ENCODE results near the gene NDUFS4. TPM values are rescaled to one million over a fixed set of nuclear protein-coding genes. Genes with fewer than 3 reads are reported as not detected.

NDUFS4 gene
- total RNA-seq, 2 donors from 2014 or later, result 87.3 to 97.2 TPM

GRCh38 chr5:53549792-53550191, 10.6 kb upstream of the NDUFS4 start:
- intact Hi-C loops (cut with DNase I), result loop anchor here (10.0 kb wide), 1 partner anchor 675 kb away; no protein-coding TSS in a partner anchor
- Histone ChIP-seq H3K4me3 (no peak overlapping the region), H3K27ac (no peak overlapping the region), H3K36me3 (no peaks in the 10 kb centered on the region), H3K27me3 (replicated peaks; ENCODE audit: insufficient read depth) (no peaks in the 10 kb centered on the region), H3K4me1 (replicated peaks) (no peaks in the 10 kb centered on the region), H3K9me3 (no peaks in the 10 kb centered on the region)
- WGBS, result 97% methylated on average over 2 of the region's 2 CpGs
- no peak for TF ChIP-seq POLR2A (IDR thresholded peaks at IDR 0.05)
- no peak for TF ChIP-seq POLR2AphosphoS5 (IDR thresholded peaks at IDR 0.05)
- TF ChIP-seq, protein P1, sequence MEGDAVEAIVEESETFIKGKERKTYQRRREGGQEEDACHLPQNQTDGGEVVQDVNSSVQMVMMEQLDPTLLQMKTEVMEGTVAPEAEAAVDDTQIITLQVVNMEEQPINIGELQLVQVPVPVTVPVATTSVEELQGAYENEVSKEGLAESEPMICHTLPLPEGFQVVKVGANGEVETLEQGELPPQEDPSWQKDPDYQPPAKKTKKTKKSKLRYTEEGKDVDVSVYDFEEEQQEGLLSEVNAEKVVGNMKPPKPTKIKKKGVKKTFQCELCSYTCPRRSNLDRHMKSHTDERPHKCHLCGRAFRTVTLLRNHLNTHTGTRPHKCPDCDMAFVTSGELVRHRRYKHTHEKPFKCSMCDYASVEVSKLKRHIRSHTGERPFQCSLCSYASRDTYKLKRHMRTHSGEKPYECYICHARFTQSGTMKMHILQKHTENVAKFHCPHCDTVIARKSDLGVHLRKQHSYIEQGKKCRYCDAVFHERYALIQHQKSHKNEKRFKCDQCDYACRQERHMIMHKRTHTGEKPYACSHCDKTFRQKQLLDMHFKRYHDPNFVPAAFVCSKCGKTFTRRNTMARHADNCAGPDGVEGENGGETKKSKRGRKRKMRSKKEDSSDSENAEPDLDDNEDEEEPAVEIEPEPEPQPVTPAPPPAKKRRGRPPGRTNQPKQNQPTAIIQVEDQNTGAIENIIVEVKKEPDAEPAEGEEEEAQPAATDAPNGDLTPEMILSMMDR (IDR thresholded peaks at IDR 0.05), result no peak
- DNase-seq (ENCODE audit: low spot score), result no peak

- H3K4me1 ChIP-seq (replicated peaks), result no peaks in the 10 kb centered on the region
- 53% methylated on average over 3 of the region's 3 CpGs for WGBS
- intact Hi-C loops (cut with DNase I), result loop anchor here (10.0 kb wide), 1 partner anchor 672 kb away; no protein-coding TSS in a partner anchor
- TF ChIP-seq POLR2AphosphoS5 (IDR thresholded peaks at IDR 0.05), result no peak
- TF ChIP-seq POLR2A (IDR thresholded peaks at IDR 0.05), result no peak
- TF ChIP-seq, protein P1 (IDR thresholded peaks at IDR 0.05), result no peak
- H3K9me3 ChIP-seq, result no peaks in the 10 kb centered on the region
- peaks cover 2% of the 10 kb centered on the region for H3K27me3 ChIP-seq (replicated peaks; ENCODE audit: insufficient read depth)
- H3K36me3 ChIP-seq, result no peaks in the 10 kb centered on the region
- H3K4me3 ChIP-seq, result no peak overlapping the region
- no peak overlapping the region for H3K27ac ChIP-seq
- no peak for DNase-seq (ENCODE audit: low spot score)
Measured at GRCh38 chr5:53552561-53552960, 7.9 kb upstream of the NDUFS4 start.

- H3K36me3 ChIP-seq, result no peaks in the 10 kb centered on the region
- no peaks in the 10 kb centered on the region for H3K4me1 ChIP-seq (replicated peaks)
- no peak overlapping the region for H3K4me3 ChIP-seq
- no peak for DNase-seq (ENCODE audit: low spot score)
- H3K9me3 ChIP-seq, result no peaks in the 10 kb centered on the region
- peaks cover 2% of the 10 kb centered on the region for H3K27me3 ChIP-seq (replicated peaks; ENCODE audit: insufficient read depth)
- intact Hi-C loops (cut with DNase I), result loop anchor here (10.0 kb wide), 1 partner anchor 670 kb away; no protein-coding TSS in a partner anchor
- H3K27ac ChIP-seq, result no peak overlapping the region
- no peak for TF ChIP-seq POLR2A (IDR thresholded peaks at IDR 0.05)
- no peak for TF ChIP-seq POLR2AphosphoS5 (IDR thresholded peaks at IDR 0.05)
- TF ChIP-seq, protein P1 (IDR thresholded peaks at IDR 0.05), result no peak
- 89% methylated on average over 3 of the region's 3 CpGs for WGBS
Measured at GRCh38 chr5:53554444-53554843, 6.0 kb upstream of the NDUFS4 start.

DNA sequence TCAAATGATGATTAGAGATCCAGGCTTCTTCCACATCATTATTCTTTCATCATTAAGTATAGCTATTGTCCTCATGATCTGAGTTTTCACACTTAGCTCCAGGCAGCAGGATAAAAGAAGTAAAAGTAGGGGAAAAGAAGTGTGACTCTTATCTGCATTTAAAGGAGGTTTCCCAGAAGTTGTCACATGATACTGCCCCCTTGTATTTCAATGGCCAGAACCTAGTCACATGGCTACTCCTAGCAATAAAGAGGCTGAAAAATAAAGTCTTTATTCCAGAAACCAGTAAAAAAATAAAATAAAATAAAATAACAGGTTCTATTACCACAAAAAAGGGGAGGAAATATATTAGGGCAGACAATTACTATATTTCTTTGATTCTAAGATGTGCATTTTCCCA, 5.3 kb upstream of the NDUFS4 start:
- TF ChIP-seq POLR2A (IDR thresholded peaks at IDR 0.05) (no peak), POLR2AphosphoS5 (IDR thresholded peaks at IDR 0.05) (no peak)
- TF ChIP-seq, protein P1 (IDR thresholded peaks at IDR 0.05), result no peak
- Histone ChIP-seq H3K27ac (no peak overlapping the region), H3K4me3 (no peak overlapping the region), H3K36me3 (no peaks in the 10 kb centered on the region), H3K9me3 (no peaks in the 10 kb centered on the region), H3K27me3 (replicated peaks; ENCODE audit: insufficient read depth) (peaks cover 2% of the 10 kb centered on the region), H3K4me1 (replicated peaks) (no peaks in the 10 kb centered on the region)
- intact Hi-C loops (cut with DNase I), result loop anchor here (10.0 kb wide), 1 partner anchor 670 kb away; no protein-coding TSS in a partner anchor
- no peak for DNase-seq (ENCODE audit: low spot score)

DNA sequence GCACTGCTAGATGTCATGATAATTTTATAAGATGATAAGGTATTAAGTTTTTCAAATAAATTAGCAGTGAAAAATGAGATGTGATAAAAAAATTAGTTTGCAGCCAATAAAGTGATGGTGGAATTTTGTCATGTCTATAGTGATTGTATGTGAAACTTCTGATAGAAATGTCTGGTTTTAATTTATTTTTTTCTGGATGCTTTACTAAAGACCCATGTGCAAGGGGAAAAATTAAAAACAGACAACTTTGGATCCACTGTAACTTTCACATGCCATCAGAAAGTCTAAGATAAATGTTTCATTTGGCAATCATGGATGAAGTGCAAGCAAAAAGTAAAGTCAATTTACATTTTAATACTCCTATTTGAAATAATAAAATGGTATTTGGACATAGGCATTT, 4.4 kb upstream of the NDUFS4 start:
- H3K4me1 ChIP-seq (replicated peaks), result no peaks in the 10 kb centered on the region
- H3K27me3 ChIP-seq (replicated peaks; ENCODE audit: insufficient read depth), result peaks cover 2% of the 10 kb centered on the region
- no peaks in the 10 kb centered on the region for H3K36me3 ChIP-seq
- H3K27ac ChIP-seq, result no peak overlapping the region
- no peak overlapping the region for H3K4me3 ChIP-seq
- TF ChIP-seq, protein P1 (IDR thresholded peaks at IDR 0.05), result no peak
- TF ChIP-seq POLR2AphosphoS5 (IDR thresholded peaks at IDR 0.05) (no peak), POLR2A (IDR thresholded peaks at IDR 0.05) (no peak)
- intact Hi-C loops (cut with DNase I), result loop anchor here (10.0 kb wide), 1 partner anchor 669 kb away; no protein-coding TSS in a partner anchor
- DNase-seq (ENCODE audit: low spot score), result no peak
- H3K9me3 ChIP-seq, result no peaks in the 10 kb centered on the region

Measured in prostate gland (tissue), 2 donors.